Activated CD4-positive, alpha-beta memory T cell treated with anti-CD3 and anti-CD28 coated beads, Interleukin-2, amount 10 ng/mL, durations not matched to agents 7 days and 5 days (primary cell): ENCODE measurements around the gene JAG2. TPM values are rescaled to one million over a fixed set of nuclear protein-coding genes. Genes with fewer than 3 reads are reported as not detected.
A peak's percentile ranks its signal among the peaks of the same experiment; 100 is the strongest.

Source experiments
- CTCF ChIA-PET: fragments of 350-600 bp; sonication (Branson Sonifier 250); formaldehyde crosslinking; loops from one replicate; lab custom pipeline; 2021; ENCODE audit warnings: antibody characterized with exemption, inconsistent platforms; lab: Charles Lee
- POLR2A ChIA-PET: fragments of 350-600 bp; sonication (Branson Sonifier 250); formaldehyde crosslinking; loops from one replicate; lab custom pipeline; 2021; ENCODE audit warnings: antibody characterized with exemption; lab: Charles Lee
- DNase-seq: peaks from one replicate; pipeline ENCODE4 v3.0.0-alpha.2; 2020
- H3K27ac Mint-ChIP-seq: one replicate; pipeline ENCODE4 v1.8.0; 2021; ENCODE audit warnings: mild to moderate bottlenecking, mixed read lengths
- H3K27me3 Mint-ChIP-seq: one replicate; pipeline ENCODE4 v1.8.0; 2021; ENCODE audit warnings: mixed read lengths
- H3K36me3 Mint-ChIP-seq: one replicate; pipeline ENCODE4 v1.8.0; 2021; ENCODE audit warnings: low read depth, mixed read lengths
- H3K4me1 Mint-ChIP-seq: one replicate; pipeline ENCODE4 v1.8.0; 2021; ENCODE audit warnings: mixed read lengths
- H3K4me3 Mint-ChIP-seq: one replicate; pipeline ENCODE4 v1.8.0; 2021; ENCODE audit warnings: mild to moderate bottlenecking, mixed read lengths
- H3K9me3 Mint-ChIP-seq: one replicate; pipeline ENCODE4 v1.8.0; 2021; ENCODE audit warnings: mixed read lengths
- total RNA-seq, 2 experiments: library from RNA; stranded (reverse); gene quantifications; one replicate each; pipeline ENCODE4 v1.2.3, GENCODE V29; 2021

The JAG2 gene
- total RNA-seq, 2 experiments from 2014 or later: 2.6 to 3.0 TPM

- Mint-ChIP-seq H3K27ac (no peak overlapping the region), H3K4me3 (no peak overlapping the region)
- CTCF ChIA-PET: interaction anchor here (0.6 kb wide), 1 partner anchor 219 kb away, joined by 3 read pairs; no protein-coding TSS in a partner anchor
These were observed 40.1 kb upstream of the JAG2 start for GRCh38 chr14:105208738-105209075.

GRCh38 chr14:105207996-105208737 is 39.6 kb upstream of the JAG2 start:
- Mint-ChIP-seq H3K9me3 (no peaks in the 10 kb centered on the region), H3K27me3 (no peaks in the 10 kb centered on the region), H3K27ac (no peak overlapping the region), H3K4me3 (no peak overlapping the region), H3K4me1 (no peaks in the 10 kb centered on the region), H3K36me3 (no peaks in the 10 kb centered on the region)
- no peak for DNase-seq
- POLR2A ChIA-PET: no interaction called here
- CTCF ChIA-PET: no interaction called here

More at GRCh38 chr14:105208738-105209075, 40.1 kb upstream of the JAG2 start:
- Mint-ChIP-seq H3K27me3 (no peaks in the 10 kb centered on the region), H3K4me1 (no peaks in the 10 kb centered on the region), H3K9me3 (no peaks in the 10 kb centered on the region), H3K36me3 (no peaks in the 10 kb centered on the region)
- POLR2A ChIA-PET: no interaction called here
- DNase-seq: no peak

GRCh38 chr14:105207460-105207901 is 38.9 kb upstream of the JAG2 start:
- no peaks in the 10 kb centered on the region for H3K9me3 Mint-ChIP-seq
- H3K4me3 Mint-ChIP-seq: no peak overlapping the region
- H3K27ac Mint-ChIP-seq: no peak overlapping the region
- no peaks in the 10 kb centered on the region for H3K4me1 Mint-ChIP-seq
- ChIA-PET POLR2A (no interaction called here), CTCF (interaction anchor here (1.0 kb wide), 1 partner anchor 13 kb away, joined by 4 read pairs; no protein-coding TSS in a partner anchor)
- H3K36me3 Mint-ChIP-seq: no peaks in the 10 kb centered on the region
- DNase-seq: no peak
- no peaks in the 10 kb centered on the region for H3K27me3 Mint-ChIP-seq

- DNase-seq: no peak
- ChIA-PET CTCF (interaction anchor here (1.0 kb wide), 1 partner anchor 12 kb away, joined by 4 read pairs; no protein-coding TSS in a partner anchor), POLR2A (no interaction called here)
These were observed 38.3 kb upstream of the JAG2 start for GRCh38 chr14:105206873-105207272.

GRCh38 chr14:105205673-105206208 is 37.2 kb upstream of the JAG2 start:
- ChIA-PET POLR2A (no interaction called here), CTCF (no interaction called here)

More at GRCh38 chr14:105206873-105207272, 38.3 kb upstream of the JAG2 start:
- H3K36me3 Mint-ChIP-seq: no peaks in the 10 kb centered on the region
- no peak overlapping the region for H3K27ac Mint-ChIP-seq
- no peaks in the 10 kb centered on the region for H3K9me3 Mint-ChIP-seq
- H3K4me1 Mint-ChIP-seq: peaks cover 4% of the 10 kb centered on the region
- H3K27me3 Mint-ChIP-seq: no peaks in the 10 kb centered on the region
- no peak overlapping the region for H3K4me3 Mint-ChIP-seq

GRCh38 chr14:105204931-105205672 is 36.5 kb upstream of the JAG2 start:
- CTCF ChIA-PET: interaction anchor here (1.1 kb wide), 1 partner anchor 147 kb away, joined by 5 read pairs; no protein-coding TSS in a partner anchor
- DNase-seq: no peak
- no peaks in the 10 kb centered on the region for H3K9me3 Mint-ChIP-seq

More at GRCh38 chr14:105205673-105206208, 37.2 kb upstream of the JAG2 start:
- Mint-ChIP-seq H3K9me3 (no peaks in the 10 kb centered on the region), H3K4me1 (peaks cover 7% of the 10 kb centered on the region), H3K36me3 (no peaks in the 10 kb centered on the region), H3K4me3 (no peak overlapping the region), H3K27me3 (no peaks in the 10 kb centered on the region), H3K27ac (no peak overlapping the region)
- DNase-seq: no peak

GRCh38 chr14:105204206-105204930 is 35.8 kb upstream of the JAG2 start:
- Mint-ChIP-seq H3K4me1 (peaks cover 9% of the 10 kb centered on the region), H3K36me3 (no peaks in the 10 kb centered on the region), H3K4me3 (no peak overlapping the region), H3K9me3 (no peaks in the 10 kb centered on the region), H3K27ac (no peak overlapping the region), H3K27me3 (peaks cover 4% of the 10 kb centered on the region)
- ChIA-PET POLR2A (interaction anchor here (1.4 kb wide), 1 partner anchor 8 kb away, joined by 3 read pairs; no protein-coding TSS in a partner anchor), CTCF (interaction anchor here (1.1 kb wide), 1 partner anchor 148 kb away, joined by 5 read pairs; no protein-coding TSS in a partner anchor)
- no peak for DNase-seq

More at GRCh38 chr14:105204931-105205672, 36.5 kb upstream of the JAG2 start:
- H3K36me3 Mint-ChIP-seq: no peaks in the 10 kb centered on the region
- POLR2A ChIA-PET: interaction anchor here (1.4 kb wide), 1 partner anchor 9 kb away, joined by 3 read pairs; no protein-coding TSS in a partner anchor
- H3K4me1 Mint-ChIP-seq: peaks cover 7% of the 10 kb centered on the region
- H3K4me3 Mint-ChIP-seq: no peak overlapping the region
- H3K27me3 Mint-ChIP-seq: no peaks in the 10 kb centered on the region
- H3K27ac Mint-ChIP-seq: no peak overlapping the region

- no peaks in the 10 kb centered on the region for H3K36me3 Mint-ChIP-seq
- peaks cover 6% of the 10 kb centered on the region for H3K27me3 Mint-ChIP-seq
- H3K4me1 Mint-ChIP-seq: peaks cover 12% of the 10 kb centered on the region
- POLR2A ChIA-PET: interaction anchor here (1.4 kb wide), 1 partner anchor 8 kb away, joined by 3 read pairs; no protein-coding TSS in a partner anchor
- H3K4me3 Mint-ChIP-seq: no peak overlapping the region
- no peak for DNase-seq
- no peak overlapping the region for H3K27ac Mint-ChIP-seq
- CTCF ChIA-PET: interaction anchor here (1.0 to 1.1 kb wide), 2 partner anchors 115 to 148 kb away, joined by 3 to 4 read pairs; no protein-coding TSS in a partner anchor
- H3K9me3 Mint-ChIP-seq: no peaks in the 10 kb centered on the region
These were observed 35.1 kb upstream of the JAG2 start for GRCh38 chr14:105203701-105204100.

- Mint-ChIP-seq H3K4me3 (no peak overlapping the region), H3K4me1 (peaks cover 12% of the 10 kb centered on the region), H3K9me3 (no peaks in the 10 kb centered on the region), H3K36me3 (no peaks in the 10 kb centered on the region), H3K27me3 (peaks cover 11% of the 10 kb centered on the region), H3K27ac (no peak overlapping the region)
- POLR2A ChIA-PET: no interaction called here
- DNase-seq: peak; percentile 67
- CTCF ChIA-PET: interaction anchor here (1.0 to 1.1 kb wide), 2 partner anchors 116 to 149 kb away, joined by 3 to 4 read pairs; no protein-coding TSS in a partner anchor
These were observed 34.5 kb upstream of the JAG2 start for GRCh38 chr14:105203057-105203531.

- ChIA-PET CTCF (interaction anchor here (1.1 to 2.0 kb wide), 3 partner anchors 12 to 150 kb away, joined by 3 to 8 read pairs (median 3); no protein-coding TSS in a partner anchor), POLR2A (no interaction called here)
- H3K27ac Mint-ChIP-seq: no peak overlapping the region
- no peak overlapping the region for H3K4me3 Mint-ChIP-seq
- peak; percentile 38 for DNase-seq
- no peaks in the 10 kb centered on the region for H3K9me3 Mint-ChIP-seq
- H3K4me1 Mint-ChIP-seq: peaks cover 12% of the 10 kb centered on the region
- peaks cover 17% of the 10 kb centered on the region for H3K27me3 Mint-ChIP-seq
- no peaks in the 10 kb centered on the region for H3K36me3 Mint-ChIP-seq
These were observed 33.4 kb upstream of the JAG2 start for GRCh38 chr14:105201925-105202513.

GRCh38 chr14:105201156-105201924 is 32.8 kb upstream of the JAG2 start:
- H3K9me3 Mint-ChIP-seq: no peaks in the 10 kb centered on the region
- ChIA-PET POLR2A (no interaction called here), CTCF (interaction anchor here (1.1 to 2.0 kb wide), 3 partner anchors 11 to 151 kb away, joined by 3 to 8 read pairs (median 3); no protein-coding TSS in a partner anchor)
- H3K27ac Mint-ChIP-seq: no peak overlapping the region
- no peaks in the 10 kb centered on the region for H3K36me3 Mint-ChIP-seq
- no peak for DNase-seq
- H3K27me3 Mint-ChIP-seq: peaks cover 17% of the 10 kb centered on the region
- no peak overlapping the region for H3K4me3 Mint-ChIP-seq
- H3K4me1 Mint-ChIP-seq: peaks cover 12% of the 10 kb centered on the region
